ENCODE data around the gene SVOPL. TPM values are rescaled to one million over a fixed set of nuclear protein-coding genes. Genes with fewer than 3 reads are reported as not detected.
"Not testable (repeated sequence)": the region's sequence is repeated elsewhere in the genome, so short reads cannot be mapped to it uniquely, and the experiment has no call there.

SVOPL gene
- total RNA-seq, 1 experiment from 2014 or later: not detected

GRCh38 chr7:138705167-138705566, 4.0 kb upstream of the SVOPL start:
- no peak for DNase-seq (ENCODE audit: low read depth)

GRCh38 chr7:138701537-138701923, 368 bp upstream of the SVOPL start:
- DNase-seq (ENCODE audit: low read depth): no peak

DNA sequence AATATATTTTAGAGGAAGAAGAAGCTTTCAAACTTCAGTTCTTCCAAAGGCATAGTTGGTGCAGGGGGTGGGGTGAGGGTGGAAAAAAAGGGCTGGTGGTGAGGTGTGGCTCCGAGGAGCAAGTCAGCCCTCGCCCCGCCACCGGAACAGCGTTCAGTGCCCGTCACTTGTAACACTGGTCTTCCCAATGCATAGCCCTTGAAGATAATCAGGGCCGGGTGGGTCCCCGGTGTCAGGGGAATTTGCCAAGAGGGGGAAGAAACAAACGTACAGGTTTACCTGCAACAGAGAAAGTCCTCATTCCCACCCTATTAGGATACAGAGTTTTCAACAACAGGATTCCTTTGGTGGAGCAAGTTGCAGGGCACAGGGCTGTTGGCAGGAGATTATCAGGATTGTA, 1.5 kb downstream of the SVOPL start:
- DNase-seq (ENCODE audit: low read depth): no peak

GRCh38 chr7:138698281-138698680, 2.9 kb downstream of the SVOPL start:
- no peak for DNase-seq (ENCODE audit: low read depth)

DNA sequence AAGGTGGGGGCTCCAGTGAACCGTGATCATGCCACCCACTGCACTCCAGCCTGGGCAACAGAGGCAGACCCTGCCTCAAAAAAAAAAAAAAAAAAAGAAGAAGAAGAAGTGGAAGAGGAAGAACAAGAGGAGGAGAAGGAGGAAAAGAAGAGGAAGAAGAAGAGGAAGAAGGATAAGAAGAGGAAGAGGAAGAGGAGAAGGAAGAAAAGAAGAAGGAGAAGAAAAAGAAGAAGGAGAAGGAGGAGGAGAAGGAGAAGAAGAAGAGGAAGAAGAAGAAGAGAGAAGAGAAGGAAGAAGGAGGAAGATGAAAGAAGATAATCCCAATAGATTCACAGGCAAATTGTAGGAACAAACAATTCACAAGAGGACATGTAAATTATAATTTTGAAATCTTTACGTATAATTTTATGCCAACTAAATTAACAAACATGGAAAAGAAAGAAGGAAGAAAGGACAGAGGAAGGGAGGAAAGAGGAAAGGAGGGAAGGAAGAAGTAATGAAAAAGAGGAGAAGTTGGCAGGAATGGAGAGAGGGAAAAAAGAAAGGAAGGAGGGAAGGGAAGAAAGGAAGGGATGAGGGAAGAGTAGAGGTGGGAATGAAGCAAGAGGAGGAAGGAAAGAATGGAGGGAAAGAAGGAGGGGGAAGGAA, 3.5 kb downstream of the SVOPL start:
- no peak for DNase-seq (ENCODE audit: low read depth)

GRCh38 chr7:138695776-138696175, 5.4 kb downstream of the SVOPL start:
- not testable (repeated sequence) for DNase-seq (ENCODE audit: low read depth)

GRCh38 chr7:138695106-138695505, 6.1 kb downstream of the SVOPL start:
- no peak for DNase-seq (ENCODE audit: low read depth)

- DNase-seq (ENCODE audit: low read depth): no peak
Observed at GRCh38 chr7:138691178-138691577, 10.0 kb downstream of the SVOPL start.

GRCh38 chr7:138690495-138690894, 10.7 kb downstream of the SVOPL start:
- DNase-seq (ENCODE audit: low read depth): no peak

DNA sequence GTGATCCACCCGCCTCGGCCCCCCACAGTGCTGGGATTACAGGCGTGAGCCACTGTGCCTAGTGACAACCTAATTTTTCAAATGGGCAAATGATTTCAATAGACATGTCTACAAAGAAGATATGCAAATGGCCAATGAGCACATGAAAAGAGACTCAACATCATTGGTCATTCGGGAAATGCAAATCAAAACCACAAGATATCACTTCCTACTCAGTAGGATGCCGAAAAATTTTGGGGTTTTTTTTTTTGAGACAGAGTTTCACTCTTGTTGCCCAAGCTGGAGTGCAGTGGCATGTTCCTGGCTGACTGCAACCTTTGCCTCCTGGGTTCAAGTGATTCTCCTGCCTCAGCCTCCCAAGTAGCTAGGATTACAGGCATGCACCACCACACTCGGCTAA, 13.1 kb downstream of the SVOPL start:
- DNase-seq (ENCODE audit: low read depth): not testable (repeated sequence)

- DNase-seq (ENCODE audit: low read depth): no peak
Observed at GRCh38 chr7:138684340-138684739, 16.8 kb downstream of the SVOPL start.

- no peak for DNase-seq (ENCODE audit: low read depth)
Observed at GRCh38 chr7:138679793-138680192, 21.4 kb downstream of the SVOPL start.

DNA sequence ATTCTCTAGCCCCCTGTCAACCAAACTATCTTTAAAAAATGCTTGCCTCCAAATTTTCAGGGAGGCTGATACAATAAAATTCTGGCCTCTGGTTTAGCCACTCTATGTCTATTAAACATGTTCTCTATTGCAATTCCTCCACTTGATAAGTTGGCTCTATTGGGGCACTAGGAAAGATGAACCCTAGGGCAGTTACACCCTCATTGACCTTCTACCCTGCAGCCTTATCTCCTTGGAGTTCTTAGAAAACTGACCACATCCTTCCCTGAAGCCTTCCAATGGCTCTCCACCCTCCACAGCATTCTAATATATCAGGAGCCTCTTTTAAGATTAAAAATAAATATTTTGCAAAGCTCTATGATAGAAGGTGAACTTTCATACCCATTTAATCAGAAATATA, 30.6 kb downstream of the SVOPL start:
- no peak for DNase-seq (ENCODE audit: low read depth)

- DNase-seq (ENCODE audit: low read depth): no peak
Observed at GRCh38 chr7:138669364-138669763, 31.8 kb downstream of the SVOPL start.

GRCh38 chr7:138668946-138669345, 32.2 kb downstream of the SVOPL start:
- DNase-seq (ENCODE audit: low read depth): no peak

DNA sequence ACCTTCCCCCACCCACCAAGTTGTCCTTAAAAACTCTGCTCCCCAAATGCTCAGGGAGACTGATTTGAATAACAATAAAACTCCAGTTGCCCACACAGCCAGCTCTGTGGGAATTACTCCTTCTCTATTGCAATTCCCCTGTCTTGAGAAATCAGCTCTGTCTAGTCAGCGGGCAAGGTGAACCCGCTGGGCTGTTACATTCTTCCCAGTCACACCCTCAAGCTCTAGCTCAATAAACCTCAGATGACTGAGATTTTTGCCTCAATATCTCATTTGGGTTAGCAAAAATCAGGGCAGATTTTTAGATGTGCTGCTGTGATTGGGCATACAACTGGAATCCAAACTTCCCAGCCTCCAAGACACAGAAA, 32.9 kb downstream of the SVOPL start:
- DNase-seq (ENCODE audit: low read depth): no peak

DNA sequence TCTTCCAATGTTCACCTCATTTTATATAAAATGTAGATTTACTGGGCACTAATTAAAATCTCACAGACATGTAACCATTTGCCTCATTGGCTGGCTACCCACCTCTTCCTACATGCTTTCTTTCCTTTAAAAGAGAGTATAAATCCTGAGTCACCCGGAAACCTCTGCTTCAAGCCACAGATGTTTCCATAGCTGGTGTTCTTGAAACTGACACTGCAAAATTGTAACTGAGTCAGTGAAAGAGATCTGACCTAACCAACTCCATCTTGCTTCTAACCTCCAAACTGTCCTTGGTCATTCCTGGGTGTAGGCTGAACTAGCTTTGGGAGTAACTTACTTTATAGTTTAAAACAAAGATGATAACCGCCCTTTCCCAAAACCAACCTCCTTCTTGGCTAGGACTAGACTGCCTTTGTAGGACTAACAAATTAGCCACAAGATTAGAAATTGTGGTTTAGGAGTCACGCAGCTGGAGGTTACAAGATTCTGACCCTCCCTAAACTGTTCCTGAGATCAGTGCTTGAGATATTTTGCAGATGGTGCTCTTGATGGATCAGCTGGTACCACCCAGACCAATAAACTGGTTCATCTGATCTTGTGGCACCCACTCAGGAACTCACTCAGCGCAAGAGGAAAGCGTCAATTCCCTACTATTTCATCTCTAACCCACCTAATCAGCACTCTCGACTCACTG, 33.5 kb downstream of the SVOPL start:
- DNase-seq (ENCODE audit: low read depth): peak; percentile 31

DNA sequence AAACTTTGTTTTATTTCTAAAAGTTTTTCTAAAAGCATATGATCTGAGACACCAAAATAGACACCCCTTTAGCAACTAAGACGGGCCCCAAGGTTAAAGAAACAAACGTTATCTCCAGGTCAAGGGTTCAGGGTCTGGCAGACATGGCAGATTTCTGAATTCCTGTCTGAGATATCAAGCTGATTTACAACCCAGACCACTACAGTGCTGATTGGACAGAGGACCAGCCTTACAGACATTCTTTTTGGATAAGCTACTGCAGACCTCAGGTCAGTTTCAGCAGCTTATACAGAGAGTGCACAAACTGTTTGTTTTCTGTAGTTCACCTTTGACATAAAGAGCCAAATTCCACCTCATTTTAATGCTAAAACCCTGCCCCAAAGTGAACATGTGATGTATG, 34.8 kb downstream of the SVOPL start:
- no peak for DNase-seq (ENCODE audit: low read depth)

DNA sequence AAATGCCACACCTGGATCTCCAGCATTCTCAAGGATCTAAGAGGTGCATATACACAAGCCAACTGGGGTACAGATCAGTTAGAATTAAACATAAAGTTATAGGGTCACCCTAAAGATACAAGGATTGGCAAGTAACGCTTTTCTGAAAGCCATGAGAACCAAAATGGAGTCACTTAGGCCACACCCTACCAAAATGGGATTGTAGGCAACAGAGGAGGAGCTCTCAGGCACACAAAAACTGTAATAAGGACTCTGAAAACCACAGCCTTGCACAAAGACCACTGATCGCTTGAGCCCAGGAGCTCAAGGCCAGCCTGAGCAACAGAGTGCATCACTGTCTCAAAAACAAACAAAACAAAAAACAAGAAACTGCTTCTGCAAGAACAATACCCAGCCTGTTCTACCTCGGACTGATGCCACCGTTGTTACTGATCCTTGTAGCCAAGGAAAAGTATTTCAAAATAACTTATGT, 35.5 kb downstream of the SVOPL start:
- DNase-seq (ENCODE audit: low read depth): no peak

DNA sequence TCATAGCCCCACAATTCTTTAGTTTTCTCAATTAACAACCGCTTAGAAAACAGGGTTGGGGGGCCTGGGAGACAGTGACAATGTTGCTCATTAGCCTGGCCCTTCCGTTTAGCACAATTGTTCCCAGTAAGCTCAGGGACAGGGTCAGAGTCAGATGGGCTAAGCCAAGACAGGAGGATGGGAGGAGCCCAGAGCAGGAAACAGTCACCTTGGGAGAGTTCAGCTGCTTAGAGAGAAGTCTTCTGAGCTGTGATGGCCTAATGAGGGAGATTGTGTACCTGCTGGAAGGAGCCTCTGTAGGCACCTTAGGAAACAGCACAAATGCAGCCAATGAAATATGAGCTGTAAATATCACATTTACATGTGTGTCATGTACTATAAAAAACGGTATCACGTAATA, 35.9 kb downstream of the SVOPL start:
- no peak for DNase-seq (ENCODE audit: low read depth)

GRCh38 chr7:138663725-138664710, 37.1 kb downstream of the SVOPL start:
- no peak for DNase-seq (ENCODE audit: low read depth)

- no peak for DNase-seq (ENCODE audit: low read depth)
Observed at GRCh38 chr7:138662991-138663320, 38.2 kb downstream of the SVOPL start.
